AML-193 (cell line): ENCODE measurements around the gene CPA4.
"Not testable (repeated sequence)": the region's sequence is repeated elsewhere in the genome, so short reads cannot be mapped to it uniquely, and the experiment has no call there.

Experiments
- DNase-seq, 2 experiments: peaks; one replicate each; lab custom pipeline; 2025; lab: John Stamatoyannopoulos, UW

CPA4 gene

DNA sequence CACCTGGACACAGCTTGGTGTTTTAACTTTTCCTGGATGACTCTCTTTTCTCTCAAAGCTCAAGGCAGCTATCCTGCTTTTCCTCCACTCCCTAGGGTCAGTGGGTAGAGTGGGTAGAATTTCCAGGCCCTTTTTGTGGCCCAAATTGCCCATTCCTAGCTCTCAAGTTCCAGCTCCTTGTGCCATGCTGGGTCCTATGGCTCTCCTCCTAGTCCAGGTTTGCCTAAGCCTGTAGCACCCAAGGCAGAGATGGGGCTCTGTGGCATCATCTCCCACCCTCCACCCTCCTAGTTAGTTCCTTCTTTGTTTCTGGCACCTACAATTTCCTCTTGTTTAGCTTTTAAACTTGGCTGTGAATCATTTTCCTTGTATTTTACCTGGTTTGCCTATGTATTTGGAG is 9.7 kb downstream of the CPA4 start:
- no peak for DNase-seq

DNA sequence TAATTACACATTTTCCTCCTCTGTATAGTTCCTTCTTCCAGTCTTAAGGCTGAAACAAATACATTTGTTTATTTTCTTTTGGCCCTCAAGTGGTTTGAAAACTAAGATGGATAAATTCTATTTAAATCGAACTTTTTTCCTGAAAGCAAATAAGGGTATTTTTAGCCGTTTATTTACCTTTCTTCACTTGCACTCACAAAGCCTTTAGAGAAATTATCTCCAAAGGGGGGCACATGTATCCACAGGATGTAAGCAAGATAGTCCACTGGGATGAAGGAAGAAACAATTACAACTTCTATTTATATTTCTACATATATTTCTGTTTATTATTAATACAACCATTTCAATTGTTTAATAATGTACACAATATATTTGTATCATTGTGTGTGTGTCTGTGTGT is 10.2 kb downstream of the CPA4 start:
- no peak for DNase-seq

DNA sequence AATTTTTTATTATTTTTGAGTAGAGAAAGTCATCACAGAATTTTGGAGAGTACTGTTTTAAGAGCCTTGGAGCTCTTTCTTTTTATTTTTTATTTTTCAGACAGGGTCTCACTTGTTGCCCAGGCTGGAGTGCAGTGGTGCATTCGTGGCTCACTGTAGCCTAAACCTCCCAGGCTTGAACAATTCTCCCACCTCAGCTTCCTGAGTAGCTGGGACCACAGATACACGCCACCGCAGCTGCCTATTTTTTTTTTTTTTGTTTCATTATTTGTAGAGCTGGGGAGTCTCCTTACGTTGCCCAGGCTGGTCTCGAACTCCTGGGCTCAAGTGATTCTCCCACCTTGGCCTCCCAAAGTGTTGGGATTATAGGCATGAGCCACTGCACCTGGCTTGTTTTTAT is 10.6 kb downstream of the CPA4 start:
- DNase-seq: no peak

DNA sequence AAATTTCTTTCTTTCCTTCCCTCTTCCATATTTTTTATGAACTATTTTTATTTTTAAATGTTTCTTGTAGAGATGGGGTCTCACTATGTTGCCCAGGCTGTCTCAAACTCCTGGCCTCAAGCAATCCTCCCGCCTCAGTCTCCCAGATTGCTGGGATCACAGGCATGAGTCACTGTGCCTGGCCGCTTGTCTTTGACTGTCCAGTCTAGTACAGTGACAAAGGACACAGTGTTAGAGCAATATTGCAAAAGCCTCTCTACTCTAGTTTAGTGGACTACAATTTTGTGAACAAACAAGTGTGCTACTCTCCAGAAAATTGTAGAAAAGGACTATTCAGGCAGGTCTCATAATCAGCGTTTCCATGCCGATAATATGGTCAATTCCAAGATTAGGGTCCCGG is 11.0 kb downstream of the CPA4 start:
- DNase-seq: no peak

DNA sequence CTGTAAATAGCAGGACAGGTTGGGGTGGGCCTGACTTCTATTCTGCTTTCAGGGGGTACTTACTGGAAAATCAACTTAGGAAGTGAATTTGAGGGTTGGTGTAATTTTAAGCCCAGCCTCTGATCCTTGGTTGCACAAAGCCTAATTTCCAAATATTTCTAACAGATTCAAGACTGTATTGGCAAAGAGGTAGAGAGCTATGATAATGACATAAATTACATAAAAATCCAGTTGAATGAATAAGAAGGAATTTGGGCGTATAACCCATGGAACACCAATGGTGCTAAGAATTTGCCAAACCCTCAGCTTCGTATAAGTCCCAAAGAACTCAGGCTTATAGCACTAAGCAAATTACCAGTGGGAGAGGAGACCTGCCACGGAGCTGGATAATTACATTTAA is 11.9 kb downstream of the CPA4 start:
- DNase-seq: no peak

DNA sequence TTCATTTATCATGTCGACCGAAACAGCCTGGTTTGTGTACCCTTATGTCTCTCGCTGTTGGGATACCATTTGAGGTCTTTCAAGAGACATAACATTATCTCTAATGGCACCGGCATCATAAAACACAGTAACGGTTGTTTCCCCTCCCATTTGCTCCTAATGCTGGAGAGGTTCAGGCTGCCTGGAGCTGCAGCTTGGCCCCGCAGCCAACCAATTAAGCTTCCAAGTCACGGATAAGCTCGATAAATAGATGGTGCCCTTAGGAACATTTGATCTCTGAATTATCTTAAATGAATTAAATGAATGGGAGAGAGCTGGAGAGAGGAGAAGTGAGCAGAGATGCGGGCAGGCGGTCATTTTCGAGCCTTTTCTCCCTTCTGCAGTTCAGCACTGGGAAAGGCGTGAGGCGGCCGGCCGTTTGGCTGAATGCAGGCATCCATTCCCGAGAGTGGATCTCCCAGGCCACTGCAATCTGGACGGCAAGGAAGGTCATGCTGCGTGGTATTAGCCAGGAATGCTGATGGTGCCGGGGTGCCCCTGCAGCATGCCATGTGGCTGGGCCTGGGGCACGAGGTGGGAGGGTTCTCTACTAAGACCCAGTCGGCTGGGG is 12.6 kb downstream of the CPA4 start:
- no peak for DNase-seq

DNA sequence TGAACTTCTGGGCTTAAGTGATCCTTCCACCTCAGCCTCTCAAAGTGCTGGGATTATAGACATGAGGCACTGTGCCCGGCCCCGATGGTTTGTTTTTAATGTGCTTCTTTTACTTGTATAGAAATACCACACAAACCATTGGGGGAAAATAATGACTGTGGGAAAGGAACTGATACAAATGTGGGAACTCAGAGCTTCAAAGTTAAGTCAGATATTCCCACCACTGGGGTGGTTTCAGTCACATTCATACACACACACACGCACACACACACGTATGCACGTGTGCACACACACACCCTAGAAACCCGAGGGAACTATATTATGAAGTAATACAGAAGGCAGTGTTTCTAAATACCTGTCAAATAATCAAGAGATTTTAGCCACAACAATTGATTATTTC is 17.0 kb downstream of the CPA4 start:
- DNase-seq: no peak

DNA sequence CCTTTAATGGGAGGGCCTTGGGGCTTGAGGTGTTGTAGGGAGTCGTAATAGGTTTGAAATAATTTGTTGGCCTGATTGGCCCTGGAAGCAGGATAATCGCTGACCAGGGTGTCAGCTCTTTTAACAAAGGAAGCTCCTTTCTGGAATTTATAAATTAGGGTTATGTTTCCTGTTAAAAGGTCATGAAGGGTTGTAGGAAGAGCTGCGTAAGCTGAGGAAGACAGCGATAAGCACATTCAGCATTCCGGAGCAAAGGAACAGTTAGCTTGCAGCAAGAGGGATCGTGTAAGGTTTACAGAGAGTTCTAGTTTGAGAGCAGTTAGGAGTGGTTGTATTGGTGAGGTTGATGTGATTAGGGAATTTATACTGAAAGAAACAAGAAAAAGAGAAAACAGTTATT is 21.3 kb downstream of the CPA4 start:
- no peak for DNase-seq

DNA sequence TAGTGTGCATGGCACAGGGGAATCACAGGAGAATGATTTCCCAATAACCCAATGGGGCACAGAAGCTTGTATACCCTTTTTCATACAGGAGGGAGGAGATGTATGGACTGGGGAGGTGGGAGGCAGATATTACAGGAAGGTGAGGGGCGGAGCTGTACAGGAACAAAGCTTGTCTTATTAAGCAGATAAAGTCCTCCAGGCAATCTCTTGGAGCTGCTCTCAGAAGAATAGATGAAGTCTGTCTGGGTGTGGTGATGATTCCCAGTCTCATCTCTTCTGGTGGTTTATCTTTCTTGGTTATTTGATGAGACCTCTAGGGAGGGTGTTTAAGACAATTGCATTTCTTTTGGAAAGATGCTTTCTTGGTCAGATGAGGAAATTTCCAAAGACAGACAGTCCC is 26.6 kb downstream of the CPA4 start:
- no peak for DNase-seq

DNA sequence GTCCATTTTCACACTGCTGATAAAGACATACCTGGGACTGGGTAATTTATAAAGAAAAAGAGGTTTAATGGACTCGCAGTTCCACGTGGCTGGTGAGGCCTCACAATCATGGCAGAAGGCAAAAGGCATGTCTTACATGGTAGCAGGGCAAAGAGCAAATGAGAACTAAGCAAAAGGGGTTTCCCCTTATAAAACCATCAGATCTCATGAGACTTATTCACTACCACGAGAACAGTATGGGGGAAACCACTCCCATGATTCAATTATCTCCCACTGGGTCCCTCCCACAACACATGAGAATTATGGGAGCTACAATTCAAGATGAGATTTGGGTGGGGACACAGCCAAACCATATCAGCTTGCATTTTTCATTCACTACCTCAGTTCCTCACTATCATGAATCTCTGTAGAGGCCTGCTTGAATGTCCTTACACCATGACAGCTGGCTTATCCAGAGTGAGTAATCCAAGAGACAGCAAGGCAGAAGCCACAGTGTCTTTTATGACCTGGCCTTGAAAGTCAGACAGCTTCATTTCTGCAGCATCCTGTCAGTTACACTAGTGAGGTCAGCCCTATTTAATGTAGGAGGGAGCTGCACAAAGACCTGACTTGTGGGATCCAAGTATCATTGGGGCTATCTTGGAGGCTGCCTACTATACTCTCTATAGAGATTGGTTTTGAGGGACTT is 28.7 kb downstream of the CPA4 start:
- DNase-seq: not testable (repeated sequence)

DNA sequence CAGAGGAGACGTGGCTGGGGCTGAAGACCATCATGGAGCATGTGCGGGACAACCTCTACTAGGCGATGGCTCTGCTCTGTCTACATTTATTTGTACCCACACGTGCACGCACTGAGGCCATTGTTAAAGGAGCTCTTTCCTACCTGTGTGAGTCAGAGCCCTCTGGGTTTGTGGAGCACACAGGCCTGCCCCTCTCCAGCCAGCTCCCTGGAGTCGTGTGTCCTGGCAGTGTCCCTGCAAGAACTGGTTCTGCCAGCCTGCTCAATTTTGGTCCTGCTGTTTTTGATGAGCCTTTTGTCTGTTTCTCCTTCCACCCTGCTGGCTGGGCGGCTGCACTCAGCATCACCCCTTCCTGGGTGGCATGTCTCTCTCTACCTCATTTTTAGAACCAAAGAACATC is 29.7 kb downstream of the CPA4 start:
- no peak for DNase-seq

DNA sequence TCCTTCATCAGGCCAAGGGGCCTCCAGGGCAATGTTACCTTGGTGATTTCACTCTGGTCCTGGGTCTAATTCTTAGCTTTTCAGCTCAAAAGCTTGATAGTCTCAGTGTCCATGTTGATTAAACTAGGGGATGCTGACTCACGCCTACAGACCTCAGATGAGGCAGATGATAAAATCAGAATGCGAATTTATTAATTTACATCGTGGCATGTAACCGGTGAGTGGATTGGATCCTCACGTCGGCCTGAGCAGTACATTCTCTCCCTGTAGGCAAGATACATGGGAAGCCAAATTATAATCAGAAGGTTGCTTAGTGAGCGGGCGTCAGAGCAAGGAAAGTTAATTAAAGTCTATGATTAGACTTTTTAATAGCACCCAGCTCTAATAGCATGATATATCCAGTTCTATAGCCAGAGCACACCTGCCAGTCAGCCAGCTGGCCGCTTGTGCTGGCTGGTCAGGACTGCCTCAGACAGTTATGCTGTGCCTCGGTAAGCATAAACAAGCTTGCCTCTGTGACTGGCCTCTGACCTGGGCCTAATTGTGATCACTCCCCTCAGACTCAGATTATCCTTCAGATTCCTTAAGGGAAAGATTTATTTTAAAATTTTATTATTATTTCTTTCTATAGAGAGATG is 31.5 kb downstream of the CPA4 start:
- DNase-seq: no peak

DNA sequence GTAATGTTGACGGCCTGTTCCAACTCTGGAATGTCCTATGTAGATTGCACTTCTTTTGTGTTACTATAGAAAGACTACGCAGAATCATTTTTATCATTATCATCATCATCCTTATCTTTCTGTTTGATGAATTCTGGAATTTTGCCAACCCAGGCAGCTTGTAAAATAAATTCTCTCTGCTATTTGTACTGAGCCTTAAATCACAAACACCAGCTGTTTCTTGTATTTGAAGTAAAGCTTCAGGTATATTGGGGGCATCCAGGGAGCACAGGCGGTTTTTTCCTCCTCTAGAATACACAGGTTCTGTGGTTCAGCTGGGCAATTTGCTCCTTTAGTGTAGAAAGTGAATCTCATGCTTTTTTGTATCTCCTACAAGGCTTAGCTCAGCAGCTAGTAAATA is 36.7 kb downstream of the CPA4 start:
- DNase-seq: no peak

DNA sequence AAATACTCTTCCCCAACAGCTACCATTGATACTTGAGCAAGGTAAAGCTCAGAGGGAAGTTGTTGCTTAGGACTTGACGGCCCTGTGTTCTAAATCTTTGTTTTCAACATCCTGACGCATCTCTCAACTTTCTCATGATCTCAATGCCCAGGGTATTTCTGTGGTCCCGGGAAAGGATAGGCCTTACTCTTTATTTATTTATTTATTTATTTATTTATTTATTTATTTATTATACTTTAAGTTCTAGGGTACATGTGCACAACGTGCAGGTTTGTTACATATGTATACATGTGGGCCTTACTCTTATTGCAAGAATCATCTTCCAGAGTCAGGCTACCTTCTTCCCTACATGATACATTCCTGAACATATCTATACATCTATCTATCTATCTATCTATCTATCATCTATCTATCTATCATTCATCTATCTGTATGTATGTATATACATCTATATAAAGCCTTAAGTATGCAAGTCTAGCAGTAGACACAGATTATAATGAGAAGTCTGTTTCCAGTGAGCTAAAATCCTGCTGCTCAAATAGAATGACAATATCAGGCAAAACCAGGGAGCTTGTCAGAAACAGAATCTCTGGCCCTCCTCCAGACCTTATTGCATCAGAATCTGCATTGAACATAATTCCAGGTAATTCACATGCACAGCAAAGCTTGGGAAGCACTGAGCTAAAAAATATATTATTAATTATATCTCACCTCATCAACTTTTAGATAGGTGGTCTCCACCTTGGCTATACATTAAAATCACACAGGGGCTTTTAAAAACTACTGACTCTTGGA is 39.5 kb downstream of the CPA4 start:
- no peak for DNase-seq

DNA sequence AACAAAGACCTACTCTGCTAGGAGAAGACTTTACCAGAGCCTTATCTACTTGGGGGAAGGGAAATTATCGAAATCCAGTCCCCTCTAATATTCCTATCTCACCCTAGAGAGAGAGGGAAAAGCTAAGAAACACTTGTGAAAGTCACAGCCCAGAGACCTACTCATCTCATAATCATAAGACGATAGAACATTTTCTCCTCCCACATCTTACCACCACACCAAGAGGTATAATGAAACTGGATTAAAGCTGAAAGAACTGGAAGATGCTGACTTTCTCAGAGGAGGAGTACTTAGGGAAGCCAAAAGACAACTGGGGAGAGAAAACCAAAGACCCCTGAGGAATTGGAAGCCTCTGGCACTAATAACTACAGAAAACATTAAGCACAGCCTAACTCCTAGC is 40.9 kb downstream of the CPA4 start:
- DNase-seq: no peak

DNA sequence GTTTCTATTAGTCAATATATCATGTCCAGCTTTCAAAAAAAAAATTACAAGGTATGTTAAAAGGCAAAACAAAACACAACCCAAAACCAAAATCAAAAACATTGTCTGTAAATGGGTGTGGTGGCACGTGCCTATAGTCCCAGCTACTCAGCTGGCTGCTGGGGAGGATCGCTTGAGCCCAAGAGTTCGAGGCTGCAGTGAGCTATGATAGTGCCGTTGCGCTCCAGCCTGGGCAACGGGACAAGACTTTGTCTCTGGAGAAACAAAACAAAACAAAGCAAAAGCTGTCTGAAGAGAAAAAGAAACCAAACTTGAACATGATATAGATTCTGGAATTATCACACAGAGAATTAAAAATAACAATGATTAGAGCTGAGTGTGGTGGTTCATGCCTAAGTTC is 41.3 kb downstream of the CPA4 start:
- DNase-seq: no peak

DNA sequence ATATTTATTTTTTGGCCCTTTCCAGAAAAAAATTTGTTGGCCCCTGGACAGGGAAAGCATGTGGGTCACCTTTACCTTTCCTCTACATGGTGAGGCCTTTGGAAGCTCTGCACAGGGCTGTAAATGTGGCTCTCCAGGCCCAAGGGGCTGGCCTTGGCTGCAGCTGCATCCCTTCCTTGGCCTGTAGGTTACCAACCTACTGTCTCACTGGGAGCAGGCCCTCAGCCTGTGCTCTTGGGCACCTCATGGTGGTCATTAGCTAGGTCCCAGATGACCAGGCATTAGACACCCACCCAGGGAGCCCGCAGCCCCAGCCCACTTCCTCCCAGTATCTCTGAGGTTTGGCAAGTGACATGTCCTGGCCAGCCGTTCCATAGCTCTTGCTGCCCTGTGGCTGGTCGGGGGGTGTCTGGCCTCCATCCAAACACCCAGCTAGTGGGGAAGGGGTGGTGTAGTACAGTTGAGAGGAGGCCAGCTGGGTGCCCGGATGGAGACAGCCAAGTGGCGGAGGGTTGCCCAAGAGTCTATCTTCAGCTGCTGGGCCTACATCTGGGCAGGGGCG is 44.5 kb downstream of the CPA4 start:
- no peak for DNase-seq

DNA sequence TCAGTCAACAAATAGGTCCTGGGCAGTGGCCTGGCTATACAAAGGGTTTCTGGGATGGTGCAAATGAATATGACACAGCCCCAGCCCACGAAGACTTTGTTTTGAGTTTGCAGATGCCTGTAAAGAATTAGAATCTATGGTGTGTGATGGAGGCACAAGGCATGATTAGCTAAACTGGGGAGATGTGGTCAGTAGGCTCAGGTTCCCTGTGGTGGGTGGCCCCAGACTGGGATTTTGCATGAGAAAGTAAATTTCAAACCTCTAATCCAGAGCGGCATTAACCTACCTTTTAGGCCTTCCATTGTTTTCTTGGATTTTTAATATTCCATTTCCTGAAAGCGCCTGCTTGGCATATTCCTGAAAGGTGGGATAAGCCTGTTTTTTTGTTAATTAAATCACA is 45.3 kb downstream of the CPA4 start:
- no peak for DNase-seq

DNA sequence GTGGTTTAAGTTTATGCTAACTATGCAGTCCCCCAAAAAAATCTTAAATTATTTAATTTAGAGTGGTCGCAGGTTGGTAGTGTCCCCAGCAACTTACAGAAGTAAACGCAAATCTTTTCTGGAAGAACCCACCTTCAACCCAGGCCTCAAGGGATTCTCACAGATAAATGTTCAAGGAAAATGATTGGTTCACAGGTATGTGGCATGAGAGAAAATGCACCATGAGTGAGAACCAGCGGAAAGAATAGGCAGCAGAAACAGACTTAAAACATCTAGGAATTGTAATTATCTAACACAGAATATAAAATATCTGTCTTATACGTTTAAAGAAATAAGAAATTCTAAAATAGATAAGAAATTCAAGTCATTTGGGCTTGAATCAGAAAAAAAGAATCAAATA is 48.9 kb downstream of the CPA4 start:
- DNase-seq: no peak

DNA sequence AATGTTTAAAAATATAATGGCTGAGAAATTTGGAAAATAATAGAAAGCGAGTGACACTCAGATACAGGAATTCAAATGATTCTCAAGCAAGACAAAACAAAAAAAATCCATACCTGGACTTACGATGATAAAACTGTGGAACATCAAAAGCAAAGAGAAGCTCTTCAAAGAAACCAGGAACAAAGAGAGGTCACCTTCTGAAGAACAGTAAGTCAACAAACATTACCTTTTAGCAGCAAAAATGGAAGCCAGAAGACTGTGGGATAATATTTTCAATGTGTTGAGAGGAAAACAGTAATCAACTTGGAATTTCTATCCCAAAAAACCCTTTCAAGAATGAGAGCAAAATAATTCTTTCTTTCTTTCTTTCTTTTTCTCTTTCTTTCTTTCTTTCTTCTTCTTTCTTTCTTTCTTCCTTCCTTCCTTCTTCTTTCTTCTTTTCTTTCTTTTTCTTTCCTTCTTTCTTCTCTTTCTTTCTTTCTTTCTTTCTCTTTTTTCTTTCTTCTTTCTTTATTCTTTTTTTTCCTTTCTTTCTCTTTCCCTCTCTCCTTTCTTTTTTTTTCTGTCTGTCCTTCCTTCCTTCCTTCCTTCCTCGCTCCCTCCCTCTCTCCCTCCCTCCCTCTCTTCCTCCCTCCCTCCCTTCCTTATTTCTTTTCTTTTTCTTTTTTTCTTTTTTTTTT is 49.9 kb downstream of the CPA4 start:
- DNase-seq: no peak

DNA sequence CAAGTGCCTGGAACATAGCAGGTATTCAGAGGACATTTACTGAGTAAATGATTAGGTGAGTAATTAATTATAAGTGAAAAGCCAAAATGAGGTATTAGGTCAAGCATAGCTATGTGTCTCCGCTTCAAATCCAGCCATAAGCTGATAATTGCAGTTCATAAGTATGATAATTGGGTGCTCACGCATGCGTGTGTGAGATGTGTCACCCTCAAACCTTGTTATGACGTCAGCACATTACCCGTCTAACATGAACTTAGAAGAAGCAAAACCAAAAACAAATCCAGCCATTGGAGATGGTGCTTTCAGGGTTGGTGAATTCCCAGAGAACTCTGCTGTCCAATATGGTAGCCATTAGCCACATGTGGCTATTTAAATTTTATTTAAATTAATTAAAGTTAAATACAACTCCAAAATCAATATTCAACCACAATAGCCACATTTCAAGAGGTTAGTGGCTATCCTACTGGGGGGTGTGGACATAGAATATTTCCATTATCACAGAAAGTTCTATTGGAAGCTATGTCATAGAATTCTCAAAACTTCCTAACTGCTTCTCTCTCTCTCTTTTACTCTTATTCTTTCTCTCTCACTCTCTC is 51.4 kb downstream of the CPA4 start, which contains the start of gene CPA5:
CPA5 (plus strand) TSS at position 546 of the 596 bp plus-strand sequence. CDS start 1,670 bp downstream, outside the sequence.
- DNase-seq: no peak
